Measurements from ENCODE around the gene LPP. TPM values are rescaled to one million over a fixed set of nuclear protein-coding genes. Genes with fewer than 3 reads are reported as not detected.

LPP gene
- total and polyA plus RNA-seq, 9 of the 15 experiments (the other 6 are each of a cell fraction or from before 2014, with no cell fraction given), result 0.07 to 0.18 TPM; not detected in 7

DNA sequence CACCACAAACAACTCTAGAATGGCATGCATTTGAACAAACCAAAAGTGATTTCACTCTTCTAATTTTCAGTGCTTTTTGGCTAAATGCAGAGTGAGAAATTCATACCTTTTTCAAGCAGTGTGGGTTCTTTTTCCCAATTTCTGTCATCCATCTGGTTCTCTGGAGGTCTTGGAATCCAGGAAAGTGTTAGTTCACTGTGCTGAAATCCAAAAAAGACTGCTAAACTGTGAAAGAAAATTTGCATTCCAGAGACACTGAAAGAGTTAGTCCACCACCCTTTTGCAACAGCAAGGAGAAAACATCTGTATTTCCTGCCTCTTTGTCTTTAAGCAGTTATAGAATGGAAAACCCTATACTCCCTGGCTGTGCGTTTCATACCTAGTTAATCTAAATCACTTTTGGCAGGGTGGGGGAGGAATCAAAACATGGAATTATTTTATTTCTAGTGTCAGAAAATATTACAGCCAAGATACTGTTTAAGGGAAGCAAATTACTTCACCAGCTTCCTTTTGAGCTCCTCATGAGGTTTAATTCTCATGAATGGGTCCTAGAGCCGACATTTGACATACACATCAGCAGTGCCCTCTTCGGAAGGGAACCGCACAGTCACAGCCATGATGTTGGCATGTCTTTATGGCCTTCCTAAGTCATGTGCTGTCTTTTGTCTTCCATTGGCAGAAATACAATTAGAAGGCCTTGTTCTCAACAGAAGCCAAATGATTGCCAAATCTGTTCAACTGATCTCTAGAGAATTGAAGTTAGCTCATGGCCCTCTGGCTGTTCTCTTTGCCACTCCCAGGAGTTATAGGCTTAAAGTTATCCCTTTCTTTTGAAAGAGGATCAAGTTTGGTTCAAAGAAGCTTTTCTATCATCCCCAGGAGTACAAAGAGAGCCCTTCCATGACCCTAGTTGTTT is 700.2 kb downstream of the LPP start:
- Histone ChIP-seq H3K4me1 (replicated peaks in 1 of 2; ENCODE audit: control insufficient read depth in 2 of 2, insufficient read depth in 2 of 2, low read length in 2 of 2) (no peaks in the 10 kb centered on the region), H3K9ac (ENCODE audit: insufficient read depth in 1 of 2, low read depth in 2 of 2, low read length in 2 of 2) (no peak overlapping the region), H2AFZ (ENCODE audit: low read depth, low read length) (no peak overlapping the region), H3K4me2 (ENCODE audit: insufficient read depth, low read length) (no peak overlapping the region), H3K27ac (ENCODE audit: extremely low read depth, low read depth, low read length) (no peak overlapping the region), H3K9me3 (replicated peaks; ENCODE audit: control insufficient read depth, insufficient read depth, low read depth, low read length) (no peaks in the 10 kb centered on the region; the same call in 1 of the 2 replicates), H3K9me1 (ENCODE audit: control insufficient read depth, insufficient read depth, low read length) (no peaks in the 10 kb centered on the region), H3K79me2 (ENCODE audit: control insufficient read depth, insufficient read depth, low read length) (no peaks in the 10 kb centered on the region), H3K36me3 (ENCODE audit: control insufficient read depth, insufficient read depth, low read length) (no peaks in the 10 kb centered on the region), H3K4me3 (no peak overlapping the region), H4K20me1 (replicated peaks; ENCODE audit: control insufficient read depth, insufficient read depth, low read length) (no peaks in the 10 kb centered on the region), H3K27me3 (ENCODE audit: control insufficient read depth in 2 of 2, insufficient read depth in 2 of 2, low read length in 2 of 2) (no peaks in the 10 kb centered on the region)
- POLR2A ChIA-PET, result no interaction called here
- intact Hi-C loops (cut with micrococcal nuclease) (no loop called here), in situ Hi-C loops (cut with MboI) (no loop called here)
- TF ChIP-seq, protein P1, sequence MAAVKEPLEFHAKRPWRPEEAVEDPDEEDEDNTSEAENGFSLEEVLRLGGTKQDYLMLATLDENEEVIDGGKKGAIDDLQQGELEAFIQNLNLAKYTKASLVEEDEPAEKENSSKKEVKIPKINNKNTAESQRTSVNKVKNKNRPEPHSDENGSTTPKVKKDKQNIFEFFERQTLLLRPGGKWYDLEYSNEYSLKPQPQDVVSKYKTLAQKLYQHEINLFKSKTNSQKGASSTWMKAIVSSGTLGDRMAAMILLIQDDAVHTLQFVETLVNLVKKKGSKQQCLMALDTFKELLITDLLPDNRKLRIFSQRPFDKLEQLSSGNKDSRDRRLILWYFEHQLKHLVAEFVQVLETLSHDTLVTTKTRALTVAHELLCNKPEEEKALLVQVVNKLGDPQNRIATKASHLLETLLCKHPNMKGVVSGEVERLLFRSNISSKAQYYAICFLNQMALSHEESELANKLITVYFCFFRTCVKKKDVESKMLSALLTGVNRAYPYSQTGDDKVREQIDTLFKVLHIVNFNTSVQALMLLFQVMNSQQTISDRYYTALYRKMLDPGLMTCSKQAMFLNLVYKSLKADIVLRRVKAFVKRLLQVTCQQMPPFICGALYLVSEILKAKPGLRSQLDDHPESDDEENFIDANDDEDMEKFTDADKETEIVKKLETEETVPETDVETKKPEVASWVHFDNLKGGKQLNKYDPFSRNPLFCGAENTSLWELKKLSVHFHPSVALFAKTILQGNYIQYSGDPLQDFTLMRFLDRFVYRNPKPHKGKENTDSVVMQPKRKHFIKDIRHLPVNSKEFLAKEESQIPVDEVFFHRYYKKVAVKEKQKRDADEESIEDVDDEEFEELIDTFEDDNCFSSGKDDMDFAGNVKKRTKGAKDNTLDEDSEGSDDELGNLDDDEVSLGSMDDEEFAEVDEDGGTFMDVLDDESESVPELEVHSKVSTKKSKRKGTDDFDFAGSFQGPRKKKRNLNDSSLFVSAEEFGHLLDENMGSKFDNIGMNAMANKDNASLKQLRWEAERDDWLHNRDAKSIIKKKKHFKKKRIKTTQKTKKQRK (IDR thresholded peaks at IDR 0.05; ENCODE audit: borderline replicate concordance, low read depth, low read length), result no peak
- TF ChIP-seq E2F6 (IDR thresholded peaks at IDR 0.05; ENCODE audit: borderline replicate concordance in 1 of 2, extremely low read depth in 1 of 2, insufficient read depth in 1 of 2, insufficient read length in 1 of 2, low read depth in 1 of 2, low read length in 1 of 2, poor library complexity in 1 of 2, severe bottlenecking in 1 of 2) (no peak), POLR3A (IDR thresholded peaks at IDR 0.05; ENCODE audit: borderline replicate concordance, extremely low read depth, insufficient read depth, insufficient read length) (no peak), ZNF830 (CRISPR knock-in tag; IDR thresholded peaks at IDR 0.05) (no peak), L3MBTL2 (IDR thresholded peaks at IDR 0.05) (no peak), MCM5 (IDR thresholded peaks at IDR 0.05; ENCODE audit: low read depth) (no peak)
- CTCF ChIA-PET (ENCODE audit: low intra/inter-chr PET ratio), result no interaction called here
- no peak for FAIRE-seq
- ATAC-seq, result no peak
- 3% methylated on average over 4 of the region's 4 CpGs for WGBS (ENCODE audit: insufficient coverage, low coverage, missing lambda C conversion rate)
- no TSS peak for BruUV-seq (replicated peaks)
- no peak for DNase-seq (ENCODE audit: extremely low read depth in 1 of 4, low spot score in 3 of 4)

All from K562 (cell line).